Measurements from ENCODE around the gene INTS11.

INTS11 gene

GRCh38 chr1:1343811-1344421 is 19.5 kb upstream of the INTS11 start:
- DNase-seq: no peak

DNA sequence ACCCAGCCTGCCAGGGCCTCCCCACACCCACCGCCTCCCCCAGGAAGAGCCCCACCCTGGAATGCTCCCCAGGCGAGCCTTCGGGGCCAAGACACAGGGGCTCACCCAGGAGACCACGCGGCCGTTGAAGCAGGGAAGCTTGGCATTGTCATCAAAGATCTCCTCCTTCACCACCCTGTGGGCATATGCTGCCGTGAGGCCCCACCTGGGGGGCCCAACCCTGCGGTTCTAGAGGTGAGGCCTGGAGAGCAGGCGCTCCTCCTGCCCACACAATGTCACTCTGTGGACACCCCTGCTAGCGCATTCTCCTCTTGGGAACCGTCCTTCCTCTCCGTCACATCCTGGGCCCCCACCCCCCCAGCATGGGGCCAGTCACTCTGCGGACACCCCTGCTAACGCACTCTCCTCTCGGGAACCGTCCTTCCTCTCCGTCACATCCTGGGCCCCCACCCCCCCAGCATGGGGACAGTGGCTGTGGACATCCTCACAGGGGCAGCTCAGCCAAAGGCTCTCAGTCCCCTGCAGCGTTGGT is 18.2 kb upstream of the INTS11 start:
- no peak for DNase-seq

DNA sequence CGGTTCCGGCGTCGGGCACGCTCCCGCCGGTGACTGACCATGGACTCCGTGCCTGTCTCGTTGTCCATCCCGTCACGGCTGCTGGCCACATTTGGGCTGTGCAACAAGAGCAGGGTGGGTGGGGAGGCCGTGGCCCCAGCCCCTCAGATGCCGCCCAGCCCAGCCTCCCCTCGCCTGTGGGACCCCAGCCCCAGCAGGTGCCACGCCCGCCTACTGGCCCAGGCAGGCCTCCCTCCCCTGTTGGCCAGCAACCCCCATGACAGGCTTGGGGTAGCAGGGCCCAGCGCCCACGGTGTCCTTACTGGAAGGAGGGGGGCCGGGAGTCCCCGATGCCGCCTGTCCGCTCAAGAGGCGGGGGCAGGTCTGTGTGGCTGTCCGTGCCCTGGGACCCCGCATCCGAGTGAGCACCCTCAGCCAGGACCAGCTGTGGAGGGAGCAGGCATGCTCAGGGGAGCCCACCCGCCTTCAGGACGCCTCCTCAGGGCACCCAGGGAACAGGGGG is 17.7 kb upstream of the INTS11 start:
- no peak for DNase-seq

DNA sequence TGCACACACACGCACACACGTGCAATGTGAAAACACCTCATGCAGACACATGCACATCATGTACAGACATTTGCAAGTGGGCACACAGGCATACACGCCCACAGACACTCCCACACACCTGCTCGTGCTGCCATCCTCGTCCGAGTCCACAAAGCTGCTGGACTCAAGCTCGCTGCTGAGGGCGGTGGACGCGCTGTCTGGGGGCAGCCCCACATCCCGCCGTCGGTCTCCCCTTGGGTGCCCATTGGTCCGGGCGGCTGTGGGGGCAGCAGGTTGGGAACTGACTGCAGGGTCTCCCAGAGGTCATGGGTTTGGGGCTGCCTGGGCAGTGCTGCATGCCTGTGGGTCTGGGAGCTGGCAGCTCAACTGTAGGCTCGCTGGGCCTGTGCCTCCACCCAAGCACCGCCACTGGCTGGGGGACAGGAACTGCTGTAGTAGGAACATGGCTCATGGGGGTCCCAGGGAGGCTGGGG is 17.1 kb upstream of the INTS11 start:
- no peak for DNase-seq

- no peak for DNase-seq
Measured at GRCh38 chr1:1340791-1341548, 16.5 kb upstream of the INTS11 start.

- no peak for DNase-seq
Measured at GRCh38 chr1:1340185-1340584, 15.7 kb upstream of the INTS11 start.

- DNase-seq: no peak
Measured at GRCh38 chr1:1338278-1338677, 13.8 kb upstream of the INTS11 start.

DNA sequence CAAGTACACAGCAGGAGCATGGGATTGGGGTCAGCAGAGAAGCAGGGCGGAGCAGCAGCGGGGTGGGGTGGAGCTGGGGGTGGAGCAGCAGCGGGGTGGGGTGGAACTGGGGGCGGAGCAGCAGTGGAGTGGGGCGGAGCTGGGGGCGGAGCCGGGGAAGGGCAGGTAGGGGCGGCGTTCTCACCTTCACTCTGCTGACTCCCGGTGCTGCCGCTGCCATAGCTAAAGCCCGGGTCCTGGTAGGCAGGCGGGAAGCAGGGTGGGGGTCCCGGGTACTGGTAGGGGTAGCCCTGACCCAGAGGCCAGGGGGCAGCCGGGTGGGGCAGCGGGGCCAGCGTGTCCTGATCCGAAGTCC is 13.3 kb upstream of the INTS11 start:
- DNase-seq: no peak

GRCh38 chr1:1336931-1337792 is 12.7 kb upstream of the INTS11 start:
- no peak for DNase-seq

GRCh38 chr1:1336446-1336845 is 12.0 kb upstream of the INTS11 start:
- DNase-seq: no peak

DNA sequence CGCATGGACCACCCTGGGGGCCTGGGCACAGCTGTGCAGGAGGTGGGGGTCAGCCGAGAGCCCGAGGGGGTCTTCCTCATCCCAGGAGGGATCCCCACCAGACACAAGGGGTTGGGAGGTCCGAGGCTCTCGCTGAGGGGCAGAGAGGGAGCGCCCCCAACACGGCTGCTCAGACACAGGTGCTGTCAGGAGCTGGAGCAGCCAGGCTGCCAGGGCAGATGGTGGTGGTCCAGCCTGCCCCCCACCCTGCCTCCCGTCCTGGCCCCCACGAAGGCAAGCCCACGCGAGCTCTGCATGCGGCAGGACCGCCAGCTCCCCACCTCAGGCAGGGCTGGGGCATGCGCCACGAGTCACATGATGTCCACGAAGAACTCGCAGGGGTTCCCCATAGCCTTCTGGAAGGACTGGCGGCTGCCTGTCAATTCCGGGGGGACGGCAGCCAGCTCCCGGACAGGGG is 11.4 kb upstream of the INTS11 start:
- DNase-seq: no peak

- no peak for DNase-seq
Measured at GRCh38 chr1:1335283-1335682, 10.8 kb upstream of the INTS11 start.

DNA sequence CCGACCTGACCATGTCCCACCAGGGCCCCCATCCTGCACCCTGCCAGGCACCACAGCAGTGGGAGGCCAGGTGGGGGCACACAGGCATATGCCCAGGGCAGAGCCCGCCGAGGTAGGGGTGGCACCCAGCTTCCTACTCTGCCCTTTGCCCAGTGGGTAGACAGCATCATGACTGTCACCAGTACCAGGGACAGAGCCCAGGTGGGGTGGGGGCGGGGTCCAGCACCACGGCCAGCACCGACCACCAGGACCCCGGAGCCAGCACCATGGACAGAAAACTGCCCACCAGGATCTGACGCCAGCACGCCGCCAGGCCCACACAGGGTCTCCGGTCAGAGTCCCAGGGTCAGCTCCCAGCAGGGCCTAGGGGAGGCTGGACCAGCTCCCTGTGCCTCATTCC is 10.4 kb upstream of the INTS11 start:
- DNase-seq: no peak

- DNase-seq: no peak
Measured at GRCh38 chr1:1333551-1334241, 9.2 kb upstream of the INTS11 start.

GRCh38 chr1:1332774-1333480 is 8.5 kb upstream of the INTS11 start:
- DNase-seq: peak; percentile 16

- no peak for DNase-seq
Measured at GRCh38 chr1:1332031-1332755, 7.7 kb upstream of the INTS11 start.

DNA sequence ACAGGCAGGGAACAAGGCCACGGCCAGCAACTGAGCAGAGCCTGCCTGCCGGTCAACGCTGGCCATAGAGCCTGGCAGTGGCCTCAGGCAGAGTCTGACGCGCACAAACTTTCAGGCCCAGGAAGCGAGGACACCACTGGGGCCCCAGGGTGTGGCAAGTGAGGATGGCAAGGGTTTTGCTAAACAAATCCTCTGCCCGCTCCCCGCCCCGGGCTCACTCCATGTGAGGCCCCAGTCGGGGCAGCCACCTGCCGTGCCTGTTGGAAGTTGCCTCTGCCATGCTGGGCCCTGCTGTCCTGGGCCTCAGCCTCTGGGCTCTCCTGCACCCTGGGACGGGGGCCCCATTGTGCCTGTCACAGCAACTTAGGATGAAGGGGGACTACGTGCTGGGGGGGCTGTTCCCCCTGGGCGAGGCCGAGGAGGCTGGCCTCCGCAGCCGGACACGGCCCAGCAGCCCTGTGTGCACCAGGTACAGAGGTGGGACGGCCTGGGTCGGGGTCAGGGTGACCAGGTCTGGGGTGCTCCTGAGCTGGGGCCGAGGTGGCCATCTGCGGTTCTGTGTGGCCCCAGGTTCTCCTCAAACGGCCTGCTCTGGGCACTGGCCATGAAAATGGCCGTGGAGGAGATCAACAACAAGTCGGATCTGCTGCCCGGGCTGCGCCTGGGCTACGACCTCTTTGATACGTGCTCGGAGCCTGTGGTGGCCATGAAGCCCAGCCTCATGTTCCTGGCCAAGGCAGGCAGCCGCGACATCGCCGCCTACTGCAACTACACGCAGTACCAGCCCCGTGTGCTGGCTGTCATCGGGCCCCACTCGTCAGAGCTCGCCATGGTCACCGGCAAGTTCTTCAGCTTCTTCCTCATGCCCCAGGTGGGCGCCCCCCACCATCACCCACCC is 6.9 kb upstream of the INTS11 start, which contains the start of gene TAS1R3:
TSS of gene TAS1R3 (plus strand) at position 213 of the 898 bp plus-strand sequence. CDS start at position 279, 66 bp downstream.
- no peak for DNase-seq

DNA sequence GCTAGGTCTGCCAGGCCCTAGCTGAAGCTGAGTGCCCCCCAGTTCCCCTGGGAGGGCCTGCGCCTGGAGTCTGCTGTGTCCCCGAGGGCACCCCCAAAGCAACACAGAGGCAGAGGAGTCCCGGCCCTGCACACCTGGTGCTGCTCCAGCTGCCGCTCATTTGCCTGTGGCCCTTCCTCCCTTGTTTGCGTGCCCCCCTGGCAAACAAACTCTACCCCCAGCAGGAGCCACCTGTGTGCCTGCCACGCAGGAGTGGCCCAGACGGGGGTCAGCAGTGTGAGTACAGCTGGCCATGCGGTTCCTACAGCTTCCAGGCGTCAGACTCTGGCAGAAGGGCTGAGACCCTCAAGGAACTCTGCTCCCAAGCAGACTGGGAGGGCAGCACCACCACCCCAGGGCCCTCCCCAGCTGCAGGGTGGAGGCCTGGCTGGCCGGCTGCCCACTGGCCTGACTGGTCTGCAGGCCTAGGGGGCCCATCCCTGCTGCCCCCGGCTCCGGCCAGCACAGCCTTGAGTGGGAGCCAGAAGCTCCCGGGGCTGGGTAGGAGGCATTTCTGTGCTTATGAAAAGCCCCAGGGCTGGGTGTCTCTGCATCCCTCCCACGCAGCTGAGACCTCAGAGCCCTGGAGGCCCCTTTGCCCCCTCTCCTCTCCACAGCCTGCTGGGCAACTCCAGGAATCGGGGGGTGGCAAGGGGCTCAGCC is 6.1 kb upstream of the INTS11 start:
- no peak for DNase-seq
